ENCODE measurements around the gene NECAB2.

DNA sequence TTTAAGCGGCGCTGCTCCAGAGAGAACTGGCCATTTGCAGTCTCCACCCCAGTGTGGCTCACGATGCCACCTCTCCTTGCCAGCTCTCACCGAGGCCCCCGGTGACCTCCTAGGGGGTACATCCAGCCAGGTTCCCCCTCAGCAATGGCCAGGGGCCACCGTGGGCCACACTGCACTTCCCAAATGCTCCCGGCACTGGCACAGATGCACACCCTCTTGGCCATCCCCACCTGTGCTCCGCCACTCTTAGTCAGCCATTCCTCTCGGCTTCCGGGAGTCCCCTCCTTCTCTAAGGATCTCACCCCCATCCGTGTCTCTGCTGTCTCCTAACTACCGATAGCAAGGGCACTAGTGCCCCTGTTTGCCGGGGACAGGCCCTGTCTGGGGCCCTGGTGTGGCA, 43.4 kb upstream of the NECAB2 start:
- TF ChIP-seq NFE2L2 (conservative IDR thresholded peaks at IDR 0.05; ENCODE audit: low read length) (no peak), POLR2A (IDR thresholded peaks at IDR 0.05; ENCODE audit: low read length) (no peak), CTCF (IDR thresholded peaks at IDR 0.05) (no peak), PHF8 (IDR thresholded peaks at IDR 0.05; ENCODE audit: borderline replicate concordance, low read depth) (no peak), HEYL (CRISPR knock-in tag; IDR thresholded peaks at IDR 0.05) (no peak), NR3C1 (IDR thresholded peaks at IDR 0.05) (no peak), FOSB (CRISPR knock-in tag; IDR thresholded peaks at IDR 0.05) (no peak), ELK1 (IDR thresholded peaks at IDR 0.05; ENCODE audit: low read depth, low read length) (no peak), SMC3 (IDR thresholded peaks at IDR 0.05) (no peak), ZFP36 (IDR thresholded peaks at IDR 0.05; ENCODE audit: borderline replicate concordance, partially characterized antibody) (no peak), BCL3 (IDR thresholded peaks at IDR 0.05) (no peak)
- TF ChIP-seq, protein P1, sequence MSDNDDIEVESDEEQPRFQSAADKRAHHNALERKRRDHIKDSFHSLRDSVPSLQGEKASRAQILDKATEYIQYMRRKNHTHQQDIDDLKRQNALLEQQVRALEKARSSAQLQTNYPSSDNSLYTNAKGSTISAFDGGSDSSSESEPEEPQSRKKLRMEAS (IDR thresholded peaks at IDR 0.05), result no peak

All from A549 (cell line).